SU-DHL-6 (cell line): Measurements from ENCODE around the gene FAM184A.

ENCODE experiments used
- EZH2phosphoT487 ChIP-seq: fragments of 200-600 bp; sonication (generic), shearing (Covaris generic); conservative IDR thresholded peaks from 2 replicates; pipeline ENCODE4 v1.6.1; 2018; ENCODE audit warnings: mild to moderate bottlenecking, antibody characterized with exemption, low read length, moderate library complexity, mixed read lengths
- TF ChIP-seq, protein P1 (sequence below): fragments of 200-600 bp; sonication (generic); IDR thresholded peaks from one replicate; pipeline ENCODE4 v1.5.1; 2017; ENCODE audit warnings: antibody characterized with exemption, mild to moderate bottlenecking, low read length, moderate library complexity; ENCODE audit not compliant: insufficient read depth, poor library complexity, severe bottlenecking

DNA sequence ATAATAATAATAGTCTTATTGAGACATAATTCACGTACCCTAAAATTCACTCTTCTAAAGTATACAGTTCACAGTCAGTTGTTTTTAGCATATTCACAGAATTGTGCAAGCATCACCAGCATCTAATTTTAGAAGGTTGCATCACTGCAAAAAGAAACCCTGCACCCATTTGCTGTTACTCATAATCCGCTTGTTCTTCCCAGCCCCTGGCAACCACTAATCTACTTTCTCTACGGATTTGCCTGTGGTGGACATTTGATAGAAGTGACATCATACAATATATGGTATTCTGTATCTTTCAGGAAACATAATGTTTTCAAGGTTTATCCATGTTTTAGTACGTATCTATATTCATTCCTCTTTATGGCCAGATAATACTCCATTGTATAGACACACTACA, 41.5 kb upstream of the FAM184A start:
- TF ChIP-seq, protein P1, sequence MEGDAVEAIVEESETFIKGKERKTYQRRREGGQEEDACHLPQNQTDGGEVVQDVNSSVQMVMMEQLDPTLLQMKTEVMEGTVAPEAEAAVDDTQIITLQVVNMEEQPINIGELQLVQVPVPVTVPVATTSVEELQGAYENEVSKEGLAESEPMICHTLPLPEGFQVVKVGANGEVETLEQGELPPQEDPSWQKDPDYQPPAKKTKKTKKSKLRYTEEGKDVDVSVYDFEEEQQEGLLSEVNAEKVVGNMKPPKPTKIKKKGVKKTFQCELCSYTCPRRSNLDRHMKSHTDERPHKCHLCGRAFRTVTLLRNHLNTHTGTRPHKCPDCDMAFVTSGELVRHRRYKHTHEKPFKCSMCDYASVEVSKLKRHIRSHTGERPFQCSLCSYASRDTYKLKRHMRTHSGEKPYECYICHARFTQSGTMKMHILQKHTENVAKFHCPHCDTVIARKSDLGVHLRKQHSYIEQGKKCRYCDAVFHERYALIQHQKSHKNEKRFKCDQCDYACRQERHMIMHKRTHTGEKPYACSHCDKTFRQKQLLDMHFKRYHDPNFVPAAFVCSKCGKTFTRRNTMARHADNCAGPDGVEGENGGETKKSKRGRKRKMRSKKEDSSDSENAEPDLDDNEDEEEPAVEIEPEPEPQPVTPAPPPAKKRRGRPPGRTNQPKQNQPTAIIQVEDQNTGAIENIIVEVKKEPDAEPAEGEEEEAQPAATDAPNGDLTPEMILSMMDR = no peak
- TF ChIP-seq EZH2phosphoT487 = no peak
